ENCODE results near the gene KNDC1. TPM values are rescaled to one million over a fixed set of nuclear protein-coding genes. Genes with fewer than 3 reads are reported as not detected.
A peak's percentile ranks its signal among the peaks of the same experiment; 100 is the strongest.

Gene KNDC1
- total and polyA plus RNA-seq, 2 donors: 0.47 to 1.2 TPM

DNA sequence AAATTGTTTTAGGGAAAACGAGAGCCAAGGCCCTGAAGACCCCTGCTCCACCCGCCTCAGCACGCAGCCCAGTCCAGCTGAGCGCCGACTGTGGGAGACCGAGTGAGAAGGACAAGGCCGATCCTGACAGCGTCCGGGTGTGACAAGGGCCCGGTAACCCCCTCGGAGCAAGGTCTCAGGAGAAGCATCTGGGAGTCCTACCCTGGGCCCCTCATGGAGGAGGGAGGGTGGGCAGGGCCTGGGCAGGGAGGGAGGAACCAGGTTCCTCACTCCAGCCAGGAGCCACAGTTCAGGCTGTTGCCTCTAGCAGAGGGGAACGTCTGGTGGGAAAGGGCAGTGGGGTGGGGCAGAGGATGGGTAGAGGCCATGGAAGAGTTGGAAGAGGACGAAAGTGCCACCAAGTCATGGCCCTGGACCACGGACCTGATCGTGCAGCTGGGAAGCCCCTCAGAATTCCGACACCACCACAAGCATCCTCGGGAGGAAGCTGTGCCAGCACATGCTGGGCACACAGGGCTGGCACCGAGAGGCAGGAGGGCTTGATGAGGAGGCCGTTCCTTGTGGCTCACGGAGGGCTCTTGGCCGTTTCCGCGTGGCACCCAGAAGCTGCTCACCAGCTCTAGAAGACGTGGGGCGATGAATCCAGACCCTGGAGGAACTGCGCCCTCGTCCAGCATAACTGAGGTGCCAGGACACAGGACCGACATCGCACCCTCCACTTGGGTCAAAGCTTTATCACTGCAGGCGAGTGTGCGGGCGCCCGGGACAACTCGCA is 2.2 kb upstream of the KNDC1 start:
- H3K4me3 ChIP-seq (ENCODE audit: low read depth, low read length): no peak overlapping the region
- WGBS: 72% methylated on average over 34 of the region's 34 CpGs
- no peak for DNase-seq (ENCODE audit: extremely low spot score)

DNA sequence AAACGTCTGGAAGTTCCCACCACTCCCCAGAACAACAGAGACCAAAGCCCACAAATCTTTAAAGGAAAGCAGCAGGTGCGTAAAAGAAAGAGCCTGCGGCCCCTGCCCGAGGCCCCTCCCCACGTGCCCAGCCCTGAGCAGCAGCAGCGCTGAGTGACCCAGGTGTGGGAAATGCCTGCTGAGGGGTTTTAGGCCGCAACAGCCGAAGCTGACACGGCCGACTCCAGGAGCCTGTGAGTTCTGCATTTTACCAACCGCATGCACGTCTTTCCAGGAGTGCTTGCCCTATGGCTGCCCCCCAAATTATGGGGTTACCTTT is 1.6 kb upstream of the KNDC1 start:
- Histone ChIP-seq H3K4me3 (ENCODE audit: low read depth, low read length) (no peak overlapping the region), H3K4me1 (ENCODE audit: insufficient read depth) (no peaks in the 10 kb centered on the region), H3K27ac (ENCODE audit: low read depth) (no peak overlapping the region), H3K36me3 (ENCODE audit: insufficient read depth) (no peaks in the 10 kb centered on the region)
- 68% methylated on average over 12 of the region's 12 CpGs for WGBS
- no peak for DNase-seq (ENCODE audit: extremely low spot score)

More for the DNA sequence above, 2.2 kb upstream of the KNDC1 start:
- H3K27ac ChIP-seq (ENCODE audit: low read depth): no peak overlapping the region
- no peaks in the 10 kb centered on the region for H3K36me3 ChIP-seq (ENCODE audit: insufficient read depth)
- H3K4me1 ChIP-seq (ENCODE audit: insufficient read depth): no peaks in the 10 kb centered on the region

DNA sequence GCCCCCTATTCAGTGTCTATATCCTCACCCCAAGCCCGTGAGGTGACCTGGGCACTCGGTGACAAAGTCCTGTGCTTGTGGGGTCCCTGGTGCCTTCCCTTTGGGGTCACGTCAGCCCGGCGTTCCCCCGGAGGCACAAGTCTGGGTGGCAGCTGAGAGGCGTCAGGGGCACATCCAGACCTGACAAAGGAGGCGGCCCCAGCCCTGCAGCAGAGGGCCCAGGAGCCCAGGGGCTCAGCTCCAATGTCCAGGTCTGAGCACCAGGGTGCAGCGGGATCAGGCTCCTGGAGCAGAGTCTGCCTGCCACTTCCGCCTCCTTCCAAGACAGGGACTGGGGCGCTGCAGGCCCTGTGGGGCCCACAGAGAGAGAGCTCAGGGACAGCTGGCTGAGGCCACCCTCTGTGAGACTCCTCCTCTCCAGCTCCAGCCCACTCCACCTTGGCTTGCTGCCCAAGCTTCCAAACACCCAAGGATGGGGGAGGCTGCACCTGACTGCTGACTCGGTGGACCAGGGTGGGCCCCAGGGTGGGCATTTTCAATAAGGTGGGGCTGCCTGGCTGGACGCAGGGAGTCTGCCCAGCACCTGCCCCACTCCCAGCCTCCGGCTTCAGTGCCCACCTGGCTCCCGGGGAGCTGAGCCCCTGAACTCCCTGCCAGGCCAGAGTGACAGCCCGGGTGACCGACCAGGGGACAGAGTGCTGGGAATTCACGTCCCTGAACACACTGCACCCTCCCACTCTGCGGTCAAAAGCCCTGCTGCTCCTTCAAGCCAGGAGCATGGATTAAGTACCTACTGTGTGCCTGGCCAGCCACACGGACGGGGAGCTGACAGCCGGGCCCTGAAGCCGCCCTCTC is 1.0 kb upstream of the KNDC1 start:
- no peak for DNase-seq (ENCODE audit: extremely low spot score)
- Histone ChIP-seq H3K4me1 (ENCODE audit: insufficient read depth) (no peaks in the 10 kb centered on the region), H3K36me3 (ENCODE audit: insufficient read depth) (no peaks in the 10 kb centered on the region), H3K27ac (ENCODE audit: low read depth) (no peak overlapping the region), H3K4me3 (ENCODE audit: low read depth, low read length) (no peak overlapping the region)
- WGBS: 47% methylated on average over 23 of the region's 23 CpGs

DNA sequence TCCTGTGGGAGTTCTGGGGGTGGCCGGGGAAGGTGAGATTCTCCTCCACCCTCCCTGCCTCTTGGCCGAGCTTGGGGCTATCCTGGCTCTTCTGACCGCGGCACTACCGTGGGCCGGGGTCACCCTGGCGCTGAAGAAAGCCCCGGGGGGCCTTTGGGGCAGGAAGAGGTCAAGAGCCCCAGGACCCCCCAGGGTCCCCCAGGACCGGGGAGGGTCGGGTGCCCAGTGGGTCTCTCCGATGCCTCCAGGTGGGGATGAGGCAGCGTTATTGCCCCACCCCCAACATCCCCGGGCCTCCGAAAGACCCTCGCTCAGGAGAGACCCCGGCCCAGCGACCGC is 439 bp upstream of the KNDC1 start:
- Histone ChIP-seq H3K4me1 (ENCODE audit: insufficient read depth) (no peaks in the 10 kb centered on the region), H3K4me3 (ENCODE audit: low read depth, low read length) (peak overlapping the region; percentile 74), H3K27ac (ENCODE audit: low read depth) (no peak overlapping the region), H3K36me3 (ENCODE audit: insufficient read depth) (no peaks in the 10 kb centered on the region)
- no peak for DNase-seq (ENCODE audit: extremely low spot score)
- 8% methylated on average over 18 of the region's 18 CpGs for WGBS

DNA sequence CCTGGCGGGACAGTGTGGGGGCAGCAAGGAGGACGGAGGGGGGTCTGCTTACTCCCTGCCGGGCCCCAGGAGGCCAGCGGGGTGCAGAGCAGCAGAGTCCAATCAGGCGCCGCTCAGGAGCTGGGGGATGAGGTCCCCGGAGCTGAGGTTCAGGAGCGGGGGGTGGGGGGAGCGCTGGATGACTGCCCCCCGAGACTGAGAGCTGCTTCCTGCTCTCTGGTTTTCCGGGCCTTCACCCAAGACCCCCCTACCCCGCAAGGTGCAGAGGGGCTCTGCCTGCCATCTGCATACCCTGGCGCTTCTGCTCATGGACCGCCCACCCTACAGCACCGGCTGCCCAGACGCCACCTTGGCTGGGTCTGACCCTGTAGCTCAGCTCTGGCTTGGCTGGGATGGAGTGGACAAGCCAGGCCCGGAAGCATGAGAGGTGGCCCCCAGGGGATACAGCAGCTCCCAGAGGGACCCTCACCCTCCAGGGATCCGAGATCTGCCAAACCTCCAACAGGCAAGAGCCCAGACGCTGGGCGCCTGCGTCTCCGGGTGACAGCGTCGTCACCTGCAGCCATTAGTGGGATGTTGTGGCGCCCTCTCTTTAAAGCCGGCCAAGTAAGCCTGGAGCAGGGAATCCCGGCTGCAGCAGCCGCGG is 930 bp downstream of the KNDC1 start:
- no peaks in the 10 kb centered on the region for H3K4me1 ChIP-seq (ENCODE audit: insufficient read depth)
- DNase-seq (ENCODE audit: extremely low spot score): no peak
- H3K4me3 ChIP-seq (ENCODE audit: low read depth, low read length): peak overlapping the region; percentile 74
- H3K27ac ChIP-seq (ENCODE audit: low read depth): no peak overlapping the region
- 4% methylated on average over 29 of the region's 29 CpGs for WGBS
- H3K36me3 ChIP-seq (ENCODE audit: insufficient read depth): no peaks in the 10 kb centered on the region

DNA sequence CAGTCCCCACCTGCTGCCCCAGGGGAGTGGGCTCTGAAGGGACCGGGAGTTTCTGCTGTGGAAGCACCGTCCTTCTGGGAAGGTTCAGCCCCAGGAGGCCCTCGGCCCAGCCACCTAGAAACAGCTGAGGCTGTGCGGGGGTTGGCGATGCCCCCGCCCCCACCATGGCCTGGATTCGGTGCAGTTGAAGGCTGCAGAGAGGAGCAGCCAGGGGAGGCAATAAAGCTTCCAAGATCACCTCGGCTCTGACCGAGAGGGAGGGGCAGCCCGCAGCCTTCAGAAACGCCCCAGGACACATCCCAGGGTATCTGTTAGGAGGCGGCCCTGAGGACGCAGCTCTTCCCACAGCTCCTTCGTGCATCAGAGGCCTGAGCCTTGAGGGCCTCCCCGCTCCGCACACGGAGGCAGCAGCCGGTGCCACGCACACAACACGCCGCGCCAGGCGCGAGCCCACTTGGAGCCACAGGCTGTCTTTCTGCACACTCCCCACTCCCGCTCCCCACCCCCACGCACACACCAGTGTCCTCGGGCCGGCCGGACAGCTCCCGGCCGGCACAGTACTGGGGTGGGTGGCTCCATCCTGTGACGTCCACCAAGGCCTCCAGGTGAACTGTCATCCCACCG is 1.6 kb downstream of the KNDC1 start:
- Histone ChIP-seq H3K36me3 (ENCODE audit: insufficient read depth) (no peaks in the 10 kb centered on the region), H3K4me1 (ENCODE audit: insufficient read depth) (no peaks in the 10 kb centered on the region), H3K27ac (ENCODE audit: low read depth) (no peak overlapping the region), H3K4me3 (ENCODE audit: low read depth, low read length) (no peak overlapping the region)
- DNase-seq (ENCODE audit: extremely low spot score): no peak
- WGBS: 54% methylated on average over 33 of the region's 33 CpGs

DNA sequence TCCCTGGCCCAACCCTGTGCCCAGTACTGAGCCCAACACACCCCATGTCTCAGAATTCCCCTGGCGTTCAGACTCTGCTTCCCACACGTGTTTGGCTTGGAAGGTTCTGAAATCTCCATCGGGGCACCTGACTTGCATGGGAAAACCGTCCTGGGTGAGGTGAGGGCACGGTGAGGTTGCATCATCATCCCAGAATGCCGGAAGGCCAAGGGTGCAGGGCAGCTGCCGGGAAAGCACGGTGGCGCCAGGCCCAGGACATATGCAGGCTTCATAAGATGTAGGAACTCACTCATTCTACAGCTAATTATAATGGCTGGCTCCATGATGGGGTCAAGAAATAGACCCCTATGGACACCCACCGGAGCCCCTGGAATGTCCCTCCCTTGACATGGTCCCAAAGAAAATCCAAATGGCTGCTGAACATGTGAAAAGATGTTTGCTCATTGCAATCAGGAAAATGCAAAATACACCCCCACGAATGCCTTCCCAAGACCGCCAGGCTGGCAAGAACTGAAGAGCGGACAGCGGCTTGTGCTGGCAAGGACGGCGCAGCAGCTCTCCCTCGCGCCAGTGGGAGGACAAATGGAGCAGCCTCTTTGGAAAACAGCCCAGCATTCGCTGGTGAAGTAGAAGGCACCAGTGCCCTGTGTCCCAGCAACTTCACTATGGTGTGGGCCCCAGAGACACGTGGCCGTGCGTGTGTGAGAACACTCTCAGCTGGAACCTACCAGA is 2.3 kb downstream of the KNDC1 start:
- no peak for DNase-seq (ENCODE audit: extremely low spot score)
- WGBS: 92% methylated on average over 22 of the region's 22 CpGs
- no peaks in the 10 kb centered on the region for H3K36me3 ChIP-seq (ENCODE audit: insufficient read depth)
- H3K27ac ChIP-seq (ENCODE audit: low read depth): no peak overlapping the region
- no peaks in the 10 kb centered on the region for H3K4me1 ChIP-seq (ENCODE audit: insufficient read depth)
- no peak overlapping the region for H3K4me3 ChIP-seq (ENCODE audit: low read depth, low read length)

DNA sequence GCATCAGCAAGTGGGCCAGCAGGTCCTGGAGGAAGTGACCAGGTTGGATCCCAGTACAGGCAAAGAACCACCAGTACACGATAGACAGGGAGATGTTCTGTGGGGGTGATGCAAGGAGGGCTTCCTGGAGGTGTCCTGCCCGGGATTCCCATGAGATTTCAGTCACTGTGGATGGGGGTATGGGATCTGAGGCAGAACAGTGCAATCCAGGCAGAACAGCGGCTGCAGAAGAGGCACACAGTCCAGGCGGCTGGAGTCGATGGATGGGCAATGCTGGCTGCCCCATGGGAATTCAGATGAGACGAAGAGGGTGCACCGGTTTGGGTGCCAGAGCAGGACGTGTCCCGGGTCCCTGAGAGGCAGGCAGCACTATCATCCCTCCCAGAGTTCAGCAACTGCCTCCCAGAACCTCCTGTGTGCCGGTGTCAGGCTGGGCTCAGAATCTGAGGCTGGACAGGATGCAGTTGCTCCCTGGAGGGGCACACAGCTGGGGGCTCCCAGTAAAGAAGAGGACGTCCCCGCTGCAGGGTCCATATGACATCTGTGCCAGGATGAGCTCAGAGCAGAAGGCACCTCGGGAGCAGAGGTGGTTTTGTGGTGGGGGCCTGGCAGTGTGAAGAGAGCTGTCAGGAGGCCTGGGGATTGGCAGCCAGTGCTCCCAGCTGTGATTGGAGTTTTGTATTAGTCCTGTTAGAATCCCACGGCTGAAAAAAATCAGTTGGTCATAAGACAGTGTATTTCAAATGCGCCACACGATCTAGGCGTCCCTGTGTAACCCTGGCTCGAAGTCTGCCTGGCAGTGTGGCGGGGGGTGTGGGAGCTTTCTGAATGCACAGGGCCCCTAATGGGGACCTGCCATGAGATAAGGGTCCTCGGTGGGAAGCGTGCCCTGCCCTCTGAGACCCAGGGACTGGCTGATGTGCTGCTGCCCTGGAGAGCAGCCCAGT is 3.2 kb downstream of the KNDC1 start:
- Histone ChIP-seq H3K4me3 (ENCODE audit: low read depth, low read length) (no peak overlapping the region), H3K27ac (ENCODE audit: low read depth) (no peak overlapping the region), H3K36me3 (ENCODE audit: insufficient read depth) (no peaks in the 10 kb centered on the region), H3K4me1 (ENCODE audit: insufficient read depth) (no peaks in the 10 kb centered on the region)
- no peak for DNase-seq (ENCODE audit: extremely low spot score)
- WGBS: 85% methylated on average over 21 of the region's 21 CpGs

DNA sequence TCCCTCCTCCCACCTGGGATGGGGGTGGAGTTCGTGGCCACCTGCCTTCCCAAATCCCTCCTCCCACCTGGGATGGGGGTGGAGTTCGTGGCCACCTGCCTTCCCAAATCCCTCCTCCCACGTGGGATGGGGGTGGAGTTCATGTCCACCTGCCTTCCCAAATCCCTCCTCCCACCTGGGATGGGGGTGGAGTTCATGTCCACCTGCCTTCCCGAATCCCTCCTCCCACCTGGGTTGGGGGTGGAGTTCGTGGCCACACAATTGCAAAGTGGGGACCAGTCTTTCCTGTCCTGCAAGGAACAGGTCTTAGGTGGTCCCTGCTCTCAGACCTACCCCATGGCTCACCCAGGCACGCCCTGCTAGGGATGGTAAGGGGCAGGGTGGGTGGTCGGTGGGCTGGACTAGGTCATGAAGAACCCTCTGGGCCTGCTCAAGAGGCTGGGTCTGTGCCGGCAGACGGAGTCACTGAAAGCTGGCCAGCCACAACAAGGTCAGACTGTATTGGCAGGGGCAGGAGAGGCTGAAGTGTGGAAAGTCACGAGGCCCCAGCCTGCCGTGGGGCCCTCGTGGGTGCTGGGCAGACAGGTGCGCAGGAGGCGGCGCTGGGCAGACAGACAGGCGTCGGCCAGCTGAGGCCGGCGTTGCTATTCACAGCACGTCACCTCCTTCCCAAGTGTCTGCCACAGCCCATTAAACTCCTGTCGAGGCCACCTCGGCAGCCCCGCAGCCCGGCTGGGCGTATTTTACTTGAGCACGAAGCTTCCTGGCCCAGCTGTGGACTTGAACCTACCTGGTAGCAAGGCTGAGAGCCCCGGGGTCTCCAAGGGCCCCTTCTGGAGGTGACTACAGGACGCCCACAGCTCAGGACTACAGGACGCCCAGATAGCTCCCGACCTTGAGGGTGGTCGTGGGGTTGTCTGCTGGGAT is 4.1 kb downstream of the KNDC1 start:
- Histone ChIP-seq H3K27ac (ENCODE audit: low read depth) (no peak overlapping the region), H3K36me3 (ENCODE audit: insufficient read depth) (no peaks in the 10 kb centered on the region), H3K4me1 (ENCODE audit: insufficient read depth) (no peaks in the 10 kb centered on the region), H3K4me3 (ENCODE audit: low read depth, low read length) (no peak overlapping the region)
- 82% methylated on average over 31 of the region's 31 CpGs for WGBS
- DNase-seq (ENCODE audit: extremely low spot score): no peak

DNA sequence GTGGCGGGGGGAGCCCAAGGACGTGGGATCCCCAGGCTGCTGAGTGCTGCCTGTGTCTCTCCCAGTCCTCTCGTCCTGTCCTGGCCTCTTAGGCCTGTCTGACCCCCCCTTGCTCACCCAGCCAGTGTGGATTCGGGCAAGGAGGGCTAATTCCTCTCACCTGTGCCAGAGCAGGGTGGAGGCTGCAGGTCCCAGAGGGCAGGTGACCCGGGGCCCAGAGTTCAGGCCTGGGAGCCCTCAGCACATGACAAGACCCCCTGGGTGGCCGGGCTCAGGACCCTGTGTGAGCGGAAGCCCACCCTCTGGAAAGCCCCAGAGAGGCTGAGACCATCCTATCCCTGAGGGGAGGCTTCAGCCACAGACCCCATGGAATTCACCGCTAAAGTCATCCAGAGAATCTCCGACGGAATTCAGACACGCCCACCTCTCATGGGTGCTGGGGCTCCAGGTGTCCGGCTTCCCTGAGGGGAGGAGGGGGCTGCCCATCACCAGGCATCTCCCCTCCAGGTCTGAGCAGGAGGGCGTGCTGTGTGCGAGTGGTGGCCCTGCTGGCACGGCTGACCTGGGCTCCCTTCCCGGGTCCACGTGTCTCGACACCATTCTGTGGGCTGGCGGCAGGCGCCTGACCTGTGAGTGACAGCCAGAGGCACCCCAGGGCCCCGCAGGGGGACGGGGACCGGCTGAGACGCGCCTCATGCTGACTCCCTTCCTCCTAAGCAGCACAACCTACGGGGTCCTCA is 5.0 kb downstream of the KNDC1 start:
- Histone ChIP-seq H3K4me3 (ENCODE audit: low read depth, low read length) (no peak overlapping the region), H3K36me3 (ENCODE audit: insufficient read depth) (no peaks in the 10 kb centered on the region), H3K27ac (ENCODE audit: low read depth) (no peak overlapping the region), H3K4me1 (ENCODE audit: insufficient read depth) (no peaks in the 10 kb centered on the region)
- DNase-seq (ENCODE audit: extremely low spot score): no peak
- 84% methylated on average over 26 of the region's 26 CpGs for WGBS

Measured in urinary bladder (tissue), 4 donors.